ENCODE results near the gene ADARB2. TPM values are rescaled to one million over a fixed set of nuclear protein-coding genes. Genes with fewer than 3 reads are reported as not detected.

Gene ADARB2
- total RNA-seq, 4 donors from 2014 or later: 1.3 to 5.4 (median 1.8) TPM

DNA sequence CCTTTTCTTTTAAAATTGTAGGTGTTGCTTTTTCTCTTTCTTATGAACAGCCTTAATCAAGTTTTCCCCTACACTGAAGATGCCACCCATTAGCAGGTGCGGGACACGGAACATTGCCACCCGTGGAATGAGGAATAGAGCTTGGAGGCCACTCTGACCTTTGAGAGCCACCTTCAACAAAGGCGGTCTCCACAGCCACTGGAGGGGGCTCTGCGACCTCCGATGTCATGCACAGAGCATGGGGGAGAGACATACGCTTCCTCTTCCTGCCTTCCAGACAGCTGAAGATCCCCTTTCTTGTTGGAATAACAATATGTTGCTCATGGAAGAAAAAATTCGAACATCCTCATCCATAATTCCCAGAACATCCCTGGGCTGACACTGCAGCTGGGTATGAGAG is 39.1 kb downstream of the ADARB2 start:
- Histone ChIP-seq H3K4me3 (no peak overlapping the region), H3K4me1 (no peaks in the 10 kb centered on the region), H3K9me3 (no peaks in the 10 kb centered on the region), H3K27me3 (peaks cover 26% of the 10 kb centered on the region), H3K27ac (no peak overlapping the region), H3K36me3 (no peaks in the 10 kb centered on the region)
- TF ChIP-seq, protein P1, sequence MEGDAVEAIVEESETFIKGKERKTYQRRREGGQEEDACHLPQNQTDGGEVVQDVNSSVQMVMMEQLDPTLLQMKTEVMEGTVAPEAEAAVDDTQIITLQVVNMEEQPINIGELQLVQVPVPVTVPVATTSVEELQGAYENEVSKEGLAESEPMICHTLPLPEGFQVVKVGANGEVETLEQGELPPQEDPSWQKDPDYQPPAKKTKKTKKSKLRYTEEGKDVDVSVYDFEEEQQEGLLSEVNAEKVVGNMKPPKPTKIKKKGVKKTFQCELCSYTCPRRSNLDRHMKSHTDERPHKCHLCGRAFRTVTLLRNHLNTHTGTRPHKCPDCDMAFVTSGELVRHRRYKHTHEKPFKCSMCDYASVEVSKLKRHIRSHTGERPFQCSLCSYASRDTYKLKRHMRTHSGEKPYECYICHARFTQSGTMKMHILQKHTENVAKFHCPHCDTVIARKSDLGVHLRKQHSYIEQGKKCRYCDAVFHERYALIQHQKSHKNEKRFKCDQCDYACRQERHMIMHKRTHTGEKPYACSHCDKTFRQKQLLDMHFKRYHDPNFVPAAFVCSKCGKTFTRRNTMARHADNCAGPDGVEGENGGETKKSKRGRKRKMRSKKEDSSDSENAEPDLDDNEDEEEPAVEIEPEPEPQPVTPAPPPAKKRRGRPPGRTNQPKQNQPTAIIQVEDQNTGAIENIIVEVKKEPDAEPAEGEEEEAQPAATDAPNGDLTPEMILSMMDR (IDR thresholded peaks at IDR 0.05): no peak
- TF ChIP-seq EP300 (IDR thresholded peaks at IDR 0.05) (no peak), POLR2A (IDR thresholded peaks at IDR 0.05) (no peak), POLR2AphosphoS5 (IDR thresholded peaks at IDR 0.05) (no peak)
- no peak for ATAC-seq
- whole genome bisulfite sequencing, 2 donors (ENCODE audit: low coverage in 1 of 2): 70 to 78% methylated on average over 3 to 5 of the region's 8 CpGs

DNA sequence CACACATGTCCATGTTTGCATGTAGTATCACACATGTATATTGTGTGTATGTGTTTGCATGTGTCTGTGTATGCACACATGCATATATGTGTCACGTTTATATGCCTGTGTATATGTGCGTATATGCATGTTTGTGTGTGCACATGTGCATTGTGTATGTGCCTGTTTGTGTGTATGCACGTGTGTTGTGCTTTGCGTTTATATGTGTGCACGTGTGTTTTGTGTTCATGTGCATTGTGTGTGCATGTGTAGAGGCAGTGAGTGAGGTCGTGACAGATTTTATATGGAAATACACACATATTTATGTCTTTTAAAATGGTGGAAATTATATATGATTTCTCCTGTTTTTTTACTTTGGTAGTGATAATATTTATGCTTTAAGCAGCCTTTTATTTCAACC is 41.2 kb downstream of the ADARB2 start:
- TF ChIP-seq, protein P1 (IDR thresholded peaks at IDR 0.05): no peak
- TF ChIP-seq POLR2AphosphoS5 (IDR thresholded peaks at IDR 0.05) (no peak), EP300 (IDR thresholded peaks at IDR 0.05) (no peak), POLR2A (IDR thresholded peaks at IDR 0.05) (no peak)
- H3K4me1 ChIP-seq: no peaks in the 10 kb centered on the region
- ATAC-seq: no peak

DNA sequence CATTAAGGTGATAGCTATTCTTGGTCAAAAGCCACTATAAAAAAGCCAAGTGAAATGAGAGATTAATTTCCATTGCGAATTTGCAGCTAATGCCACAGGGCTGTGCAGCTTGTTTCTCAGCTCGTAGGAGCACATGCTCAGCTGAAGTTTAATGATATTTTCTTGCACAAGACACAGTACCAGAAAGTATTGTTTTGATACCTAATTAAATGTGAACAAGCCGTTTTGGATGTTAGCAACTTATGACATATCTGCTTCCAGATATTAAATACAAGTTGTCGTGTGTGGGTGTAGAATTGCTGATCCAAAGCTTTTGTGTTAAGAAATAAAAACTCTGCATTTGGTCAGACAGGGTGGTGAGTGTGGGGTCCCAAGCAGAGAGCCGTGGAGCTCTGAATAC is 47.2 kb downstream of the ADARB2 start:
- H3K9me3 ChIP-seq: no peaks in the 10 kb centered on the region
- H3K36me3 ChIP-seq: no peaks in the 10 kb centered on the region
- H3K27me3 ChIP-seq: peaks cover 26% of the 10 kb centered on the region
- 51 to 61% methylated on average over 3 to 5 of the region's 5 CpGs for WGBS, 2 donors (ENCODE audit: low coverage in 1 of 2)
- no peaks in the 10 kb centered on the region for H3K4me1 ChIP-seq
- no peak for TF ChIP-seq POLR2AphosphoS5 (IDR thresholded peaks at IDR 0.05)
- TF ChIP-seq EP300 (IDR thresholded peaks at IDR 0.05): no peak
- TF ChIP-seq POLR2A (IDR thresholded peaks at IDR 0.05): no peak
- TF ChIP-seq, protein P1 (IDR thresholded peaks at IDR 0.05): no peak
- no peak for ATAC-seq
- no peak overlapping the region for H3K27ac ChIP-seq
- no peak overlapping the region for H3K4me3 ChIP-seq

More for the DNA sequence above, 41.2 kb downstream of the ADARB2 start:
- Histone ChIP-seq H3K36me3 (no peaks in the 10 kb centered on the region), H3K4me3 (no peak overlapping the region), H3K27me3 (peaks cover 13% of the 10 kb centered on the region), H3K27ac (no peak overlapping the region), H3K9me3 (no peaks in the 10 kb centered on the region)
- 78 to 85% methylated on average over 4 to 6 of the region's 6 CpGs for WGBS, 2 donors (ENCODE audit: low coverage in 1 of 2)

DNA sequence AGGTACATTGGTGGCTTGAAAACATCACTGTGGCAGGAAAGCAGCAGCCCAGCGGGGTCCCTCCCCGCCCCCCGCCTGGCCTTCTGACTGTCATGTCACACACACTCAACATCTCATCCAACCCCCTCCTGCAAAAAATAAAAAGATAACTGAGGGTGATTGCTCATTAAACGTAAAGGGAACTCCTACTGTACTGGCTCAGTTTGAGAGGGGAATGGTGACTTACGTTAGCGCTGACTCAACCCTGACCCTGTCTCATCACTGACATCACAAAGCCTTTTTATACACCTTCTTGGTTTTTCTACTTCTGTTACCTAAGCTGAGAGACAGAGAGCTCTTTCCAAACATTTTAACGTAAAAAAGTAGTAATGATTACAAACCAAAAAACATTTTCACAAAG is 48.8 kb downstream of the ADARB2 start:
- 65 to 89% methylated on average over 4 to 6 of the region's 7 CpGs for WGBS, 2 donors (ENCODE audit: low coverage in 1 of 2)
- ATAC-seq: no peak
- Histone ChIP-seq H3K4me3 (no peak overlapping the region), H3K4me1 (no peaks in the 10 kb centered on the region), H3K27ac (no peak overlapping the region), H3K9me3 (no peaks in the 10 kb centered on the region), H3K36me3 (no peaks in the 10 kb centered on the region), H3K27me3 (peaks cover 29% of the 10 kb centered on the region)
- TF ChIP-seq POLR2AphosphoS5 (IDR thresholded peaks at IDR 0.05) (no peak), EP300 (IDR thresholded peaks at IDR 0.05) (no peak), POLR2A (IDR thresholded peaks at IDR 0.05) (no peak)
- TF ChIP-seq, protein P1 (IDR thresholded peaks at IDR 0.05): no peak

DNA sequence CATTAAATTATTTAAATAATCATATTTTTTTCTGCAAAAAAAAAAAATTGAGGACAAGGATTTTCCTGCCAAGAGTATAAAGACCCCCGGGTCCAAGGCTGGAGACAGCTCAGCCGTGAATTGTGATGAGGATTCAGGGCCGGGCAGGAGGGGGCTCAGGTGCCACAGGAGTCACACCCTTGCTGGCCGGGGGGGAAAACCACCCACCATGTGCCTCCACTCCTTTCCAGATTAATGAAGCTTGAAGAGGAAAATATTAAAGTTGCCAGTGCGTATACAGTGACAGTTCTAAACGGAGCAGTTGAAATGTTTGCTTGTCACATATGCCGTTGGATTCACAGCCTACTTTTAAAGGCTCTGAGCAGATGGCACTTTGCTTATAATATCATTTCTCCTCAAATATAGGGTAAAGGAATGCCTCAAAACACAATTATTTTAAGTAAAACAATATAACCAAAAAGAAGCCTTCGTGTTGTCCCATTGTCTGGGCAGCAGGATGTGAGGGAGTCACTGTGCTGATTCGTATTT is 49.6 kb downstream of the ADARB2 start:
- Histone ChIP-seq H3K4me3 (no peak overlapping the region), H3K27ac (no peak overlapping the region), H3K9me3 (no peaks in the 10 kb centered on the region), H3K4me1 (no peaks in the 10 kb centered on the region), H3K27me3 (peaks cover 29% of the 10 kb centered on the region), H3K36me3 (no peaks in the 10 kb centered on the region)
- WGBS, 2 donors (ENCODE audit: low coverage in 1 of 2): 47 to 65% methylated on average over 6 to 9 of the region's 9 CpGs
- TF ChIP-seq POLR2A (IDR thresholded peaks at IDR 0.05) (no peak), POLR2AphosphoS5 (IDR thresholded peaks at IDR 0.05) (no peak), EP300 (IDR thresholded peaks at IDR 0.05) (no peak)
- TF ChIP-seq, protein P1 (IDR thresholded peaks at IDR 0.05): no peak
- ATAC-seq: no peak
